Measurements from ENCODE around the gene ARL4A. TPM values are rescaled to one million over a fixed set of nuclear protein-coding genes. Genes with fewer than 3 reads are reported as not detected.

The ARL4A gene
- total and polyA plus RNA-seq, 2 donors (not counting 3 experiments of a cell fraction or from before 2014, with no cell fraction given) = 34.1 to 43.2 TPM

- H3K79me2 ChIP-seq (ENCODE audit: control insufficient read depth, insufficient read depth, low read length) = no peaks in the 10 kb centered on the region
- intact Hi-C loops (cut with micrococcal nuclease) = loop anchor here (10.0 kb wide), 1 partner anchor 1082 kb away; no protein-coding TSS in a partner anchor
- H3K4me2 ChIP-seq (ENCODE audit: insufficient read depth, low read length) = no peak overlapping the region
- H3K9me3 ChIP-seq (replicated peaks; ENCODE audit: control insufficient read depth, insufficient read depth, low read length) = no peaks in the 10 kb centered on the region
- H3K36me3 ChIP-seq (ENCODE audit: control insufficient read depth in 2 of 2, extremely low read depth in 1 of 2, insufficient read depth in 2 of 2, low read length in 2 of 2) = no peaks in the 10 kb centered on the region
- H2AFZ ChIP-seq (ENCODE audit: low read depth, low read length) = no peak overlapping the region
- peaks cover 2 to 4% of the 10 kb centered on the region in 2 experiments for H3K27me3 ChIP-seq (ENCODE audit: control insufficient read depth in 2 of 2, insufficient read depth in 2 of 2, low read length in 2 of 2)
- TF ChIP-seq, protein P1, sequence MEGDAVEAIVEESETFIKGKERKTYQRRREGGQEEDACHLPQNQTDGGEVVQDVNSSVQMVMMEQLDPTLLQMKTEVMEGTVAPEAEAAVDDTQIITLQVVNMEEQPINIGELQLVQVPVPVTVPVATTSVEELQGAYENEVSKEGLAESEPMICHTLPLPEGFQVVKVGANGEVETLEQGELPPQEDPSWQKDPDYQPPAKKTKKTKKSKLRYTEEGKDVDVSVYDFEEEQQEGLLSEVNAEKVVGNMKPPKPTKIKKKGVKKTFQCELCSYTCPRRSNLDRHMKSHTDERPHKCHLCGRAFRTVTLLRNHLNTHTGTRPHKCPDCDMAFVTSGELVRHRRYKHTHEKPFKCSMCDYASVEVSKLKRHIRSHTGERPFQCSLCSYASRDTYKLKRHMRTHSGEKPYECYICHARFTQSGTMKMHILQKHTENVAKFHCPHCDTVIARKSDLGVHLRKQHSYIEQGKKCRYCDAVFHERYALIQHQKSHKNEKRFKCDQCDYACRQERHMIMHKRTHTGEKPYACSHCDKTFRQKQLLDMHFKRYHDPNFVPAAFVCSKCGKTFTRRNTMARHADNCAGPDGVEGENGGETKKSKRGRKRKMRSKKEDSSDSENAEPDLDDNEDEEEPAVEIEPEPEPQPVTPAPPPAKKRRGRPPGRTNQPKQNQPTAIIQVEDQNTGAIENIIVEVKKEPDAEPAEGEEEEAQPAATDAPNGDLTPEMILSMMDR (IDR thresholded peaks at IDR 0.05; ENCODE audit: extremely low read depth in 1 of 2, insufficient read depth in 1 of 2, low read depth in 1 of 2, low read length in 2 of 2) = no peak
- TF ChIP-seq GATA2 (IDR thresholded peaks at IDR 0.05; ENCODE audit: insufficient read depth, insufficient read length, low read depth, low read length) = no peak
- no peak for TF ChIP-seq FOS (IDR thresholded peaks at IDR 0.05; ENCODE audit: borderline replicate concordance, insufficient read depth, low read length)
- TF ChIP-seq POLR2AphosphoS5 (IDR thresholded peaks at IDR 0.05; ENCODE audit: insufficient read depth, low read depth, low read length) = no peak
- TF ChIP-seq JUN (IDR thresholded peaks at IDR 0.05; ENCODE audit: borderline replicate concordance, insufficient read depth, insufficient read length, low read depth) = no peak
- TF ChIP-seq, protein P2, sequence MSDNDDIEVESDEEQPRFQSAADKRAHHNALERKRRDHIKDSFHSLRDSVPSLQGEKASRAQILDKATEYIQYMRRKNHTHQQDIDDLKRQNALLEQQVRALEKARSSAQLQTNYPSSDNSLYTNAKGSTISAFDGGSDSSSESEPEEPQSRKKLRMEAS (IDR thresholded peaks at IDR 0.05; ENCODE audit: insufficient read depth, insufficient read length) = no peak
- no peak for TF ChIP-seq EZH2 (IDR thresholded peaks at IDR 0.05; ENCODE audit: borderline replicate concordance, low read depth, low read length, severe bottlenecking)
- no peak for TF ChIP-seq MYC (IDR thresholded peaks at IDR 0.05; ENCODE audit: low read depth, low read length)
- TF ChIP-seq POLR2A (IDR thresholded peaks at IDR 0.05; ENCODE audit: low read depth, low read length) = no peak
- ChIA-PET POLR2A (no interaction called here), CTCF (interaction anchor here (1.0 to 1.2 kb wide), 2 partner anchors 44 to 632 kb away, joined by 3 to 5 read pairs; partner anchors contain the start of gene ARL4A)
- H4K20me1 ChIP-seq (replicated peaks; ENCODE audit: control insufficient read depth, extremely low read depth, insufficient read depth, low read length) = no peaks in the 10 kb centered on the region
- no peak overlapping the region for H3K4me3 ChIP-seq (replicated peaks in 1 of 3; ENCODE audit: insufficient read depth in 1 of 3, low read depth in 1 of 3, low read length in 3 of 3)
- FAIRE-seq = no peak
- no peak overlapping the region for H3K9ac ChIP-seq (replicated peaks; ENCODE audit: extremely low read depth, insufficient read depth, low read length)
- no peaks in the 10 kb centered on the region for H3K9me1 ChIP-seq (replicated peaks; ENCODE audit: control insufficient read depth, extremely low read depth, insufficient read depth, low read length)
- no TSS peak for BruUV-seq (replicated peaks)
- no peaks in the 10 kb centered on the region for H3K4me1 ChIP-seq (ENCODE audit: control insufficient read depth, extremely low read depth, insufficient read depth, low read length)
- H3K27ac ChIP-seq (ENCODE audit: insufficient read depth, low read depth, low read length) = no peak overlapping the region
- DNase-seq (ENCODE audit: low read depth, low spot score) = no peak
- dilution Hi-C loops (cut with MboI; ENCODE audit: extremely low pct_ligation_motif_present, low sequenced_read_pairs) = no loop called here
Measured at GRCh38 chr7:12643001-12643643, 44.3 kb upstream of the ARL4A start.
